ENCODE data around the gene ADAMTSL1.

The ADAMTSL1 gene

DNA sequence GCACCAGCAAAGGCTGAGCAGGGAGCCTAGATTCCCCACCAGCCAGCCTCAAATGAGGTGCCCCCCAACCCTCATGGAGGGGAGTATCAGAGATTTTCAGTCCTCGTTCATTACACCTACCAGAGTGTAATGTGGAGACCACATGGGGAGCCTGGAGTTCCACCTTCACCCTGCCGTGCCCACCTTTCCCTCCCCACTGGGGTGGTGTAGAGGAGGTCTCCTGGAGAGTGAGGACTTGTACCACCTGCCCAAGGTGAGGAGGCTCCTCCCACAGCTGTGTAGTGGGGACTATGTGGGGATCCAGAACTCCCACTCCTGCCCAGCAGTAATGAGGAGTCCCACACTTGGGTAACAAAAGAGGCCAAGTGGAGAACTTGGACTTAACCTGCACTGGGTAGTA lies 337.2 kb downstream of the ADAMTSL1 start:
- no peak for DNase-seq (ENCODE audit: low read depth, low spot score)

DNA sequence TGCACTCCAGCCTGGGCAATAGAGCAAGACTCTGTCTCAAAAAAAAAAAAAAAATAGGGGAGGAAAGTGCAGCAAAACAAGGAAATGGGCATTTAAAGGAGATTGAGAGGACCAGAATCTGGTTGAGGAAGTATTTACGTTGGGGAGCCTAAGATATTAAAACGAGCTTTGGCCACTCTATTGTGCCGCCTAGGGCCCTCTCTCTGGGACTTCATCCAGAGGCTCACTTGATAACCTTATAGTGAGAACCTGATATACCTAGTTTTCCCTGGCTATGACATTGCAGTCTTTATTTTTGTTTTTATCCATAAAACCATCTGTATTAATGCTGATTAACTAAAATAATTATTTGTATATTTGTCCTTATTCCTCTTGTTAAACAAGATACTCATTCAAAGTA lies 345.5 kb downstream of the ADAMTSL1 start:
- DNase-seq (ENCODE audit: low read depth, low spot score), result no peak

DNA sequence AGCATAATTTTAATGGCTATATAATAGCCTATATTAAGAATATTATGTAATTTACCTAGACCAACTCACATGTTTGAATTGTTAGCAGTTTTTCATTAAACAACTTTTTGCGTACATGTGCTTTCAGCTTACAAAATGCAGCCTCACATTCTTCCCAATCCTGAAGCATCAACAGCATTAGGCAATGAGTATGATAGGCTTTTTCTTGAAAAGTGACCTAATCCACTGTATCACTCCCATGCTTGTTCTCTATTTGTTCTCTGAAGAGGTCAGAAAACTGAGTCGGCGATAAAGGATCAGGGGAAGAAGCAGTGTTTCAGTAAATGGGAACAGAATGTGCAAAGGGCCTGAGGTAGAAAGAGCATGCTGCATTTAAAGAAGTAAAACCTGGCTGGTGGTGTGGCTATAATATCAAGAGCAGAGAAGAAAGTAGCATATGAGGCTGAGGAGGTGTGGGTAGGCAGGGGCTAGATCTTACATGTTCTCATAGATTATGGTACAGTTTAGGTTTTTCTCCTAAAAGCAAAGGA lies 346.7 kb downstream of the ADAMTSL1 start:
- DNase-seq (ENCODE audit: low read depth, low spot score), result no peak

DNA sequence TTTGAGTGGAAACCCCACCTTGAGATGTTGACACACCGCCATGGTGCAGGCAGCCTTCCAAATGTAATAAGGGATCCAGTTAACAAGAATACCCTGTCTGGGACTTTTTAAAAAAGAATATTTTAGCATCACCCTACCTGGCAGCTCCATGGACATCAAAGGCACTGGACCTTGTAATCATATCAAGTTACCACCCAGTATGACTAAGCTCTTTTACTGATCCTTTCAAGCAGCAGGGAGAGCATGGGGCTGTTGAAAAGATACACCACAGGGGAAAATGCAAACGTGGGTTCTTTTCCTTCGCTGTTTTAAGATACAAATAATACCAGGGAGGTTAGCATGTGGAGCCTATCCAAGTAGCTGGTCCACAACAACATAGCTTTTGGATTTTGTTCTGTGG lies 347.8 kb downstream of the ADAMTSL1 start:
- no peak for DNase-seq (ENCODE audit: low read depth, low spot score)

DNA sequence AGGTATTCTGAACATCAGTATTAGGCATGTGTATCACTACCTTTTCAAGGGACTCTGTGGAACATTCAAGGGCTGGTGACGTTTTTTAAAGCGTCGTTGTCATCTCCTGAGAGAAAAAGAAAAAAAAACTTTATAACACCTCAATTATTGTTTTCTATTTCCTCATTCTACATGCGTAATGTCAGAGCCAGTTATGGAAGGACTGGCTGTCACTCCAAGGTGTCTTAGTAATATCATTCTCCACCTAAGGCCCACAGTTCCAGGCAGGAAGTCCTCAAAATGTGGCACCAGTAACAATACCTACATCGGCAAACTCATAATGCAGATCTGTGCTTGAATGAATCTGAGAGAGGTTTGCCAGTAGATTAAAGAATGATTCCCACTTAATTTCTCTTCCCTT lies 348.9 kb downstream of the ADAMTSL1 start:
- DNase-seq (ENCODE audit: low read depth, low spot score), result no peak

DNA sequence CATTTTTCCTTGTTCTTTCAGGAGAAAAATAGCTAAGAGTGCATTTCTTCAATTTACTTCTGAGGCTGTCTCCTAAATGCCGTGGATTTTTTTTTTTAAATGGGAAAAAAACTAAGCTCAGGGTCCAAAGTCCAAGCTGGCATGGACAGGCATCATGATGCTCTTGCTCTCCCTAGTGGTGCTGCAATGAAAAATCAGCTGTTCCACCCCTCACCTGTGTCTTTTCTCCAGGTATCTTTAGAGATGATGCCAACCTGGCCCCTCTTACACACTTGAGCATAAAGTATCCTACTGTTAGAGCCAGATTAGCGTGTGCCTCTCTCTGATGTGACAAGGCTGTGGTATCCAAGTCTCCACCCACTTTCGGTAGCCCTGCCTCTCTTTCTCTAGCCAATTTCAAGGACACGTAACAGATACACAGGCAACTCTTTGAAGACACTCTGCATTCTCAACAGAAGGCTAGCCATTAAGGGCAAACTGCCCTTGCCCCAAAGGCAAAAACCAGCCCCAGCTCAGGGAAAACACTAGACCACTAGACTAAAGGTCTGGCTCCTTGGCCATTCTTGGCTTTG lies 350.2 kb downstream of the ADAMTSL1 start:
- no peak for DNase-seq (ENCODE audit: low read depth, low spot score)

DNA sequence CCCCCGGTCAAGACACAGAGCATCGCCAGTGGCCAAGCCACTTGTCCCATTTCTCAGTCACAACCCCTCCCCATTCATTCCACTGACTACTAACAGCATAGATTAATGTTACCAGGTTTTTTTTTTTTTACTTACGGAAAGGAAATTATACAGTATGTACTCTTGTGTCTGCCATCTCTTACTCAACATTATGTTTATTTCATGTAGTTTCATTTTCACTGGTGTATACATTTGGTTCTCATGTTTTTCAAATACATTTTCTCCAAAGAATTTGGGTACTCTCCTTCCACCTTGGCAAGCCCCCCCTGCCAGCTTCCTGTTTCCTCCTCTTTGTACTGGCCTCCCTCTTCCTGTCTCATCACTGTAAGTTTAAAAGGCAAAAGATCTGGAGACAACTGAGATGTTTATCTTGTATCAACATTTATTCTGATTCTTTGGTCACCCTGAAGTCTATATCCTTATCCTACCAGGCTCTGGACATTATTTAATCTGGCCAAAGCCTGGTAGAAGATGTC lies 351.8 kb downstream of the ADAMTSL1 start:
- DNase-seq (ENCODE audit: low read depth, low spot score), result no peak

DNA sequence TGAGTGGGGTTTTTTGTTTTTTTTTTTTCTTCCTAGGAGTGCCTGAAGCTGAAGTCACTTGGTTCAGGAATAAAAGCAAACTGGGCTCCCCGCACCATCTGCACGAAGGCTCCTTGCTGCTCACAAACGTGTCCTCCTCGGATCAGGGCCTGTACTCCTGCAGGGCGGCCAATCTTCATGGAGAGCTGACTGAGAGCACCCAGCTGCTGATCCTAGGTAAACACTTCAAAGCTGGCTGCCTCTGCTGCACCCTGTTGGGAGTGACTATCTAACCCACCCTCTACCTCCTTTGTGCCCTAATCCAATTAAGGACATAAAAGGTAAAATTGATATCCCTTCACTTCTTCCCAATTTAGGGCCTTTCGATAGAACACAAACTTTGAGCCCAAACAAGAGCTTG lies 352.3 kb downstream of the ADAMTSL1 start:
- DNase-seq (ENCODE audit: low read depth, low spot score), result no peak

DNA sequence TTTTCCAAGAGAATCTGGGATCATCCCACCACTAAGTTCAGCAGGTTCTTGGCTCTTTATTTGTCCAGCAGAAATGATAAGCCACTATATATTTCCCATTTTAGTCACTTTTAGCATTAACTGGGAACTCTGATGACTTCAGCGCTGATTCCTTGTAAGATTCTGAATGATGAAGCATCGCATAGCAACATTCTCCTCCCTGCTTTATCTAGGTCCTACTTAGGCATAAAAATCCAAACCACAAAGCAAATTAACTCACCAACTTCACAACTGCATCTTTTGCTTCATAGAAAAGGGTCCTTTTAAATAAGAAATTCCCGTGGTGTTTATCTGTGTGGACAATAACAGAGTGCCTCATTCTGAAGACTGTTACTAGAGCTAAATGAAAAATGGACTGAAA lies 355.1 kb downstream of the ADAMTSL1 start:
- no peak for DNase-seq (ENCODE audit: low read depth, low spot score)

DNA sequence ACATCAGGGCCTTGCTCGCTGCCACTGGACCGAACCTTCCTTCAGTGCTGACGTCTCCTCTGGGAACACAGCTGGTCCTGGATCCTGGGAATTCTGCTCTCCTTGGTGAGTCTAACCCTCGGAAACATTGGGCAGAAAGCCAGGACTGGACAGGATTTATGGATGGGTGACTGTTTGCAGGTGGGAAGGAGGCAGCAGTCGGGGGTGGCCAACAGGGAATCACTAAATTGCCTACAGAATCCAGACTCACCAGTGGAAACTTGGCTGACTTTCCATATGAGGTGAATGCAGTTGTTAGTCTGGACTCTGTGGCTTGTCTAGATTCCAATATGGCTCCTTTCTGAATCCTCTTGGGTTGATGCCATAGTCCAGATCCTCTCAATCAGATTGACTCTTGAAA lies 355.9 kb downstream of the ADAMTSL1 start:
- DNase-seq (ENCODE audit: low read depth, low spot score), result no peak

DNA sequence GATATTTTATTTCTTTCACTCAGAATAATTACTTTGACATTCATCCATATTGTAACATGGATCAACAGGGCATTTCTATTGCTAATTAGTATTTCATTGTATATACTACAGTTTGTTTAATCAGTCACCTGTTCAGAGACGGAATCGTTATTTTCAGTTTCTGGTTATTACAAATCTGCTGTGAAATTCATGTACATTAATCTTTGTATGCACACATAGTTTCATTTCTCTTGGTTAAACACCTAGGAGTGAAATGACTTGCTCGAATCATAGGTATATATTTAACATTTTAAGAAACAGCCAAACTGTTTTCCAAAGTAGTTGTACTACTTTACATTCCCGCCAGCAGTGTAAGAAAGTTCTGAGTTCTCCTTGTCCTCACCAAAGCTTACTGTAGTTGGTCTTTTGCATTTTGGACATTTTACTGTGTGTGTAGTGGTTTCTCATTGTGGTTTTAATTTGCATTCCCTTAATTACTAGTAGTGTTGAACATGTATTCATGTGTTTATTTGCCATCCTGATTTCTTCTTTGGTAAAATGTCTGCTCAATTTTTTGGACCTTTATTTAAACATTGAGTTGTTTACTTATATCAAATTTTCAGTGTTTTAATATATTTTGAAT lies 360.9 kb downstream of the ADAMTSL1 start:
- no peak for DNase-seq (ENCODE audit: low read depth, low spot score)

DNA sequence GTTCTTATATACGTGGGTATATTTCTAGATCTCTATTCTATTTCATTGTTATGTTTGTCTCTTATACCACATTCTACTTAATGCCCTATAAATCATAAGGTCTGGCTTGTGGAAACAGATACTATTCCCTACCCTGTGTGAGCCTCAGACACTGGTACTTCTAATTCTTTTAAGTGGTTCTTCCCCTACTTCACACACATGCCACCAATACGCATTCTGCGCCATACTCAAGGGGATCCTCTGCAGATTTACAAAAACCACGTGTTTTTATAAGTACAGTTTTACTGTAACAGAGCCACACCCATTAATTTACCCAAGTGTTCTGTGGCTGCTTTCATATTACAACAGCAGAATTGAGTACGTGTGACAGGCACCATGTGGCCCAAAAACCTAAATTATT lies 363.4 kb downstream of the ADAMTSL1 start:
- DNase-seq (ENCODE audit: low read depth, low spot score), result no peak

DNA sequence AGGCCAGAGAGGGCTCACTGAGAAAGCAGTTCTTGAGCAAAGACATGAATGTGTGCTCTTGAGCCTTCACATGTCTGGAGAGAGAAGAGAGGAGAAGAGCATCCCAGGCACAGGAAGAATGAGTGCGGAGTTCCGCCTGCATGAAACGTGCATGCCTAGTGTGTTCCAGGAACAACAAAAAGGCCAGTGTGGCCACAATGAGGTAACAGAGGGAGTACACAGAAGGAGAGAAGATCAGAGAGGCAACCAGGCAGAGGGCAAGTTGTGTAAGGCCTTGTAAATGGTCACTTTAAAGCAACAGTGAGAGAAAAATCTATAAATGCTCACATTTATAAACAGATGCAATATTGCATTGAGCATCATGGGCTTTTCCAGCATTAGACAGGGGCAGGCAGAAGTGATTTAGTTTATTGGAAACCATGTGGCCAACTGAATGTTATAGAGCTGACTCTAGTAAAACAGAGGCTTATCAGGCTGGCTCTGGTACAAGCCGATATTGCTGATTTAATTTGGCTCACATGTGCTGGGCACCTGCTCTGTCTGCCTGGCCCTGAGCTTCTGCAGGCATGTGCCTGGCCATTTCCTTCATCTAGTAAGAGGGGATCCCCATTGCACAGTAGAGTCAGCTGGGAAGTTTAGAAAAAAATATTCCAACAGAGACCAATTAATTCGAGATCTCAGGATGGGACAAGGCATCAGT lies 373.8 kb downstream of the ADAMTSL1 start:
- no peak for DNase-seq (ENCODE audit: low read depth, low spot score)

DNA sequence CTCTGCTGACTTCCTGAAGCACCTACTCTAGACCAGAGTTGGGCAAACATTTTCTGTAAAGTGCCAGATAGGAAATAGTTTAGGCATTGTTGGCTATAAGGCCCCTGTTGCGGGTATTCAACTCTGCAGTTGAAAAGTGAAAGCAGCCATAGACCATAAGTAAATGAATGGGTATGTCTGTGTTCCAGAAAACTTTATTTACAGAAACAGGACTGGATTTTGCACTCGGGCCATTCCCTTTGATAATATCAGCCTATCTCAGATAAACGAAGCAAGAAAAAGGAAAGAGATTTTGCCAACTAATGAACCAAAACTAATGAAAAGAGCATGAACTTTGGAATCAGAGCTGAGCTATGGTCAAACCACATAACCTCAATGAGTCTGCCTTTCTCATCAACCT lies 374.7 kb downstream of the ADAMTSL1 start:
- no peak for DNase-seq (ENCODE audit: low read depth, low spot score)

DNA sequence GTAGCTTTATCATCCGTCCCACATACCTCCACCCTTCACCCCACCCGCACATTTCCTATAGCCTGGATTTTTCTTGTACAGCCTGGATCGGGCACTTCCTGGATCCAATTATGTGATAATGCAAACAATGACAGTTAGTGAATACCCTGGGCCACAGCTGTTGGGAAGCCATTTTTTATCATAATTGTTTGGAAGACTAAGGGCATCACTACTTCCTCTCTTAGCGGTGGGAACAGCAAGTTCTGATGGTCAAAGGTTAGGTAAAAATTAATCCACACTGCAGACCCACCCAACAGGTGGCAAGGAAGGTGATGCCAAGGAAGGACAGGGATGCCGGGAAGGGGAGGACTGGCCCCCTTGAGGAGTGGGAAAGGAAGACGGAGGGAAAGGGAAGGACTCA lies 375.3 kb downstream of the ADAMTSL1 start:
- no peak for DNase-seq (ENCODE audit: low read depth, low spot score)

DNA sequence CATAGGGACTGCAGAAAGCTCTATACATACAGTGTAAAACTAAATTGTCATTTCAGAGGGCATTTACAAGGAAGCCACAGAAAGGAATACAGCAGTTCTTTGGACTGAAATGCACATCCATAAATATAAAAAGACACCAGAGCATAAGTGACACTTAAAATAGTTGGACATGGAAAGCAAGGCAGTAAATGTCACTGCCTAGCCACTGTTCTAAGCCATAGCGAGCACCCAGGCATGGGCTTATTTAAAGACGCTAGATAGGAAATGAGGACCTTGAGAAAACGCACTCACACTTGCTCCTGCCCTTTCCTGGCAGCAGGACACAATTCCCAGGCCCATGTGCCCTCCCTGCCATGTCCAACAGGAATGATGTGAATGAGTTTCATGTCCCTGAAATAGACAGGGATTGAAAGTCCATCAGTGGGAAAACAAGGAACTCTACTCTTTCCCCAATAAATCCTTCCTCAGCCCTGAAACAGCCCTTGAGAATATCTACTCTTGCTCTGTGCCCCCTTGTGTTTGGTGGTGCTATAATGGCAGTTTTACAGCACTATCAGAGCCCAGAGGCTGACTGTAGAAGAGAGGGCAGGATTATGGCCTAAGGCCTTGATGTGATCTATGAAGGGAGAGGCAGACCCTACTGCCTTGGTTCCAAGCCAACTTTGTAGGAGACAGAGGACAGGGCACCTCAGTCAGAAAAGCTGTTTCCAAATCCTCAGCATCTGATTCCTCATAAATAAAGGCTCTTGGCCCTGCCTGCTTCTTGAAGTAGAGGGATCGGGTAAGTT lies 376.1 kb downstream of the ADAMTSL1 start:
- DNase-seq (ENCODE audit: low read depth, low spot score), result no peak

DNA sequence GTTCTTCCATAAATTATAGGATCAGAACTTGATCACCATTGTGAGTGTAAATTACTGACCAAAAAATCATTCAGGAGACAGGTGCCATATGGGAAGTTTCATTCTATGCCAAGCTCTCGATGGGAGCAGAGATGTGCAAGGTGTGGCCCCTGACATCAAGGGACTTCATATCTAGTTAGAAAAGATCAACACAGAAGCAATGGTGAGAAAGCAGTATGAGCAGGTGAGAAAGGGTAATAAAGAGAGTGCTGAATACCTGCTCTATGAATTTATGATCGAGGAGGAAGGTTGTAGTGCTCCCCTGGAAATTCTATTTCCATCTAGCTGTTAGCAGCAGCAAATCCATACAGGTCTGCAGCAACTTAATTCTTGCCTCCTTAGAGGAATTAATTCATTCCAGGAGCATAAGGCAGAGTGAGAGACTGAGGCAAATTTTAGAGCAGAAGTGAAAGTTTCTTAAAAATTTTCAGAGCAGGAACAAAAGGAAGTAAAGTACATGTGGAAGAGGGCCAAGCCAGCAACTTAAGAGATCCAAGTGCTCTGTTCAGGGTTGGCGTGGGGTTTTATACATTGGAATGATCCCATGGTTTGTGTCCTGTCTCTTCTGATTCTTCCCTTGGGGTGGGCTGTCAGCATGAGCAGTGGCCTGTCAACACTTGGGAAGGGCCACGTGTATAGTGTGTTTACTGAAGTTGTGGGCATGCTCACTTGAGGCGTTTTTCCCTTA lies 377.3 kb downstream of the ADAMTSL1 start:
- DNase-seq (ENCODE audit: low read depth, low spot score), result no peak

DNA sequence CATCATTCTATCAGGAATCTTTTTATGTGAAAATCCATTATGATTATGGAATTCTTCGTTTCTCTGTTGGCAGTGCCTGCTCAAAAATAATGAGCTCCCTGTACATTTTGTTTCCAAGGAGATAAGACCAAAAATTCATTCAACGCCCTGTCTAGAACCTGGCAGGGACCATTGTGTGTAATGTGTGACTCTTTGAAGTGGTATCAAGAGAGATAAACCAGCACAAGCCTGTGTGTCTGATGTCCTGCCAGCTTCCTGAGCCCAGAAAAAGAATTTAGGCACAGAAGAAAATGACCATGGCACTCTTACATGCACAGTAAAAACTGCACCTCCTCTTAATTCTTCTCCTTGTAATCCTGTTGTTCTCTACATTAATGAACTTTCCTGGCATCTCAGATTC lies 381.7 kb downstream of the ADAMTSL1 start:
- DNase-seq (ENCODE audit: low read depth, low spot score), result no peak

DNA sequence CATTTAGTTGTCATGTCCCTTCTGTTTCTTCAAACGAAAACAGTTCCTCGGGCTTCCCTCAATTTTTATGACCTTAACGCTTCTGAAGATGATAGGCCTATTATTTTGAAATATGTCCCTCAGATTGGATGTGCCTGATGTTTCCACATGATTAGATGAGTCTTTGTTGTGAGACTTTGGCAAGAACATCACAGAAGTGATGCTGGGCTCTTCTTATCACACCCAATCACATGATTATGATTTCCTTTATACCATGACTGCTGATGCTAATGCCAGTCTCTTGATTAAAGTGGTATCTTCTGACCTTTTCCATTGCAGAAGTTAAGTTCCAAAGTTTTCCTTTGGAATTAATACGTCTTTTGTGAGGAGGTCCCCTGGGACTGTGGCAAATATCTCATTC lies 383.4 kb downstream of the ADAMTSL1 start:
- no peak for DNase-seq (ENCODE audit: low read depth, low spot score)

DNA sequence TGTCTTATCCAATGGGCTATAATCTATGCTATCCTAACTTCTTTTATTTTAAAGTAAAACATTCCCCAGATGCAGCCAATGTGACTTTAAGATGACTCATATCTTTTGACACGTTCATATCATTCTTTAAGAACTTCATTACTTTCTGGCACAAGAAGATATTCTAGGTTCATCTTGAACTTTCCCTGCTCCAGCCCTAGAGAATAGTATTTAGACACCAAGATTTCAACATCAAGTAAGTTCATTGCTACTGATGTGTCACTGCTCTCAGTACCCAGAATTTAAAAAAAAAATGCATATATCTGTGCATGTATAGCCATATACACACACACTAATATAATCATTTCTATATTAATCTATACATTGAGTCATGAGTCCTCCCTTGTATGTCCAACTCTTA lies 383.8 kb downstream of the ADAMTSL1 start:
- DNase-seq (ENCODE audit: low read depth, low spot score), result no peak
